ENCODE results near the gene POU2F1.

POU2F1 gene

GRCh38 chr1:167369175-167369574 is 148.5 kb downstream of the POU2F1 start:
- no peak overlapping the region for H3K4me3 ChIP-seq (ENCODE audit: insufficient read depth, low read length, poor library complexity, severe bottlenecking)
- no peak overlapping the region for H3K4me2 ChIP-seq (ENCODE audit: low read depth, low read length, poor library complexity, severe bottlenecking)
- no peaks in the 10 kb centered on the region for H4K20me1 ChIP-seq (ENCODE audit: low read depth, low read length)
- no peak overlapping the region for H2AFZ ChIP-seq (ENCODE audit: low read depth, low read length, severe bottlenecking)
- H3K27ac ChIP-seq (ENCODE audit: low read depth, low read length) = no peak overlapping the region
- no peak for TF ChIP-seq CTCF (IDR thresholded peaks at IDR 0.05; ENCODE audit: insufficient read depth, low read length, poor library complexity, severe bottlenecking)
- TF ChIP-seq EZH2phosphoT487 (conservative IDR thresholded peaks at IDR 0.05; ENCODE audit: low read length) = no peak
- H3K27me3 ChIP-seq (ENCODE audit: low read length) = no peaks in the 10 kb centered on the region
- no peaks in the 10 kb centered on the region for H3F3A ChIP-seq (ENCODE audit: insufficient read depth)
- H3K9me2 ChIP-seq (replicated peaks; ENCODE audit: insufficient read depth, low read length) = no peaks in the 10 kb centered on the region
- peaks cover 41% of the 10 kb centered on the region; the same call in 1 of the 2 replicates for H3K79me2 ChIP-seq (ENCODE audit: insufficient read depth, low read length)
- H3K9me3 ChIP-seq (ENCODE audit: insufficient read depth, low read length) = no peaks in the 10 kb centered on the region
- H3K36me3 ChIP-seq (ENCODE audit: low read length) = peaks cover 66% of the 10 kb centered on the region
- no peak overlapping the region for H3K9ac ChIP-seq (ENCODE audit: low read length)

GRCh38 chr1:167369933-167370332 is 149.2 kb downstream of the POU2F1 start:
- TF ChIP-seq CTCF (IDR thresholded peaks at IDR 0.05; ENCODE audit: insufficient read depth, low read length, poor library complexity, severe bottlenecking) = no peak
- TF ChIP-seq EZH2phosphoT487 (conservative IDR thresholded peaks at IDR 0.05; ENCODE audit: low read length) = no peak
- no peak overlapping the region for H3K9ac ChIP-seq (ENCODE audit: low read length)
- H3K36me3 ChIP-seq (ENCODE audit: low read length) = peaks cover 69% of the 10 kb centered on the region

GRCh38 chr1:167371030-167371429 is 150.3 kb downstream of the POU2F1 start:
- Histone ChIP-seq H3K9ac (ENCODE audit: low read length) (no peak overlapping the region), H3K4me2 (ENCODE audit: low read depth, low read length, poor library complexity, severe bottlenecking) (no peak overlapping the region), H3K27ac (ENCODE audit: low read depth, low read length) (no peak overlapping the region), H3K4me3 (ENCODE audit: insufficient read depth, low read length, poor library complexity, severe bottlenecking) (no peak overlapping the region), H3K9me3 (ENCODE audit: insufficient read depth, low read length) (no peaks in the 10 kb centered on the region), H3K36me3 (ENCODE audit: low read length) (peaks cover 70% of the 10 kb centered on the region), H4K20me1 (ENCODE audit: low read depth, low read length) (no peaks in the 10 kb centered on the region), H3F3A (ENCODE audit: insufficient read depth) (0 out of 2 replicates have a peak, but pooled peaks cover 3% of the 10 kb centered on the region), H2AFZ (ENCODE audit: low read depth, low read length, severe bottlenecking) (no peak overlapping the region), H3K79me2 (ENCODE audit: insufficient read depth, low read length) (peaks cover 28% of the 10 kb centered on the region; the same call in 1 of the 2 replicates), H3K27me3 (ENCODE audit: low read length) (no peaks in the 10 kb centered on the region), H3K9me2 (replicated peaks; ENCODE audit: insufficient read depth, low read length) (no peaks in the 10 kb centered on the region)
- TF ChIP-seq CTCF (IDR thresholded peaks at IDR 0.05; ENCODE audit: insufficient read depth, low read length, poor library complexity, severe bottlenecking) (no peak), EZH2phosphoT487 (conservative IDR thresholded peaks at IDR 0.05; ENCODE audit: low read length) (no peak)

More at GRCh38 chr1:167369933-167370332, 149.2 kb downstream of the POU2F1 start:
- Histone ChIP-seq H3K4me3 (ENCODE audit: insufficient read depth, low read length, poor library complexity, severe bottlenecking) (no peak overlapping the region), H3K4me2 (ENCODE audit: low read depth, low read length, poor library complexity, severe bottlenecking) (no peak overlapping the region), H3K27ac (ENCODE audit: low read depth, low read length) (no peak overlapping the region), H3K79me2 (ENCODE audit: insufficient read depth, low read length) (peaks cover 36% of the 10 kb centered on the region; the same call in 1 of the 2 replicates), H4K20me1 (ENCODE audit: low read depth, low read length) (no peaks in the 10 kb centered on the region), H3K9me2 (replicated peaks; ENCODE audit: insufficient read depth, low read length) (no peaks in the 10 kb centered on the region), H3K9me3 (ENCODE audit: insufficient read depth, low read length) (no peaks in the 10 kb centered on the region), H3F3A (ENCODE audit: insufficient read depth) (0 out of 2 replicates have a peak, but pooled peaks cover under 1% of the 10 kb centered on the region), H3K27me3 (ENCODE audit: low read length) (no peaks in the 10 kb centered on the region), H2AFZ (ENCODE audit: low read depth, low read length, severe bottlenecking) (no peak overlapping the region)

Data from SU-DHL-6 (cell line).